ENCODE data around the gene VEGFC.

Gene VEGFC

DNA sequence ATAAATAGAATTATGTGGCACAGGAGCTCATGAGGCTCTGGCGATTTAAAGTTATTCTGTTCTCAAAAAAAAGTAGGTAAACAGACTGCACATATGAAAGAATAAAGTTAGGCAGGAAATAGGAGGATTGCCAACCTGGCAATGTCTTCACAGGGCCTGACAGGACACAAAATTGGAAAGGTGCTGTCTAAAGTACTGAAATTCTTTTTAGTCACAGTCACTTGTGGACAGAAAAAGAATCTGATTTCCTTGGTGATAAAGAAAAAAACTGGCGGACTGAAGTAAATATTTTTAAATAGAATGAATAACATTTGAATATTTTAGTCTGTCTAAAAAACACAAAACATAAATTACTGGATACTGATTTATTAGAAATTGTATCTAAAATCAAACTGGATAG lies 124.4 kb downstream of the VEGFC start:
- Histone ChIP-seq H3K36me3 (ENCODE audit: control insufficient read depth in 5 of 5, insufficient read depth in 5 of 5, low read length in 5 of 5) (no peaks in the 10 kb centered on the region), H3K9ac (ENCODE audit: low read length in 5 of 5) (no peak overlapping the region), H3K27me3 (ENCODE audit: control insufficient read depth in 5 of 5, insufficient read depth in 4 of 5, low read length in 5 of 5) (no peaks in the 10 kb centered on the region), H3K4me3 (ENCODE audit: low read depth in 1 of 5, low read length in 5 of 5) (no peak overlapping the region), H3K4me1 (ENCODE audit: control insufficient read depth in 5 of 5, insufficient read depth in 5 of 5, low read length in 5 of 5) (no peaks in the 10 kb centered on the region), H3K9me3 (ENCODE audit: control insufficient read depth in 5 of 5, low read length in 5 of 5) (no peaks in the 10 kb centered on the region), H3K27ac (ENCODE audit: low read depth, low read length) (no peak overlapping the region)

DNA sequence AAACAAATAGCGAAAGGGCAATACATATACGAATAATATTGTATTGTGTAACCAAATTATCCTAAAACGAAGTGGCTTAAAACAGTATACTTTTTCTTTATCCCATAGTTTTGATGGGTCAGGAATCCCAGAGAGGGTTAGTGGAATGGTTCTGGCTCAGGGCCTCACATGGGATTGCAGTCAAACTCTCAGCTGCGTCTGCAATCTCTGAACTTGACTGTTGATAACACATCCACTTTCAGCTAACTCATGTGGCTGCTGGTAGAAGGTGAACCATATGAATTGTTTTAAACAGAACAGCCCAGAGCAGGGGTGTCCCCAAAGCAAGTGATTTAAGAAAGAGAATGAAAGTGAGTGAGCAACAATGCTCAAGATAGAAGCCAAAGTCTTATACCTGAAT lies 127.8 kb downstream of the VEGFC start:
- Histone ChIP-seq H3K9ac (ENCODE audit: low read length in 5 of 5) (no peak overlapping the region), H3K27ac (ENCODE audit: low read depth, low read length) (no peak overlapping the region), H3K4me3 (ENCODE audit: low read depth in 1 of 5, low read length in 5 of 5) (no peak overlapping the region), H3K36me3 (ENCODE audit: control insufficient read depth in 5 of 5, insufficient read depth in 5 of 5, low read length in 5 of 5) (no peaks in the 10 kb centered on the region), H3K9me3 (ENCODE audit: control insufficient read depth in 5 of 5, low read length in 5 of 5) (no peaks in the 10 kb centered on the region), H3K27me3 (ENCODE audit: control insufficient read depth in 5 of 5, insufficient read depth in 4 of 5, low read length in 5 of 5) (no peaks in the 10 kb centered on the region), H3K4me1 (ENCODE audit: control insufficient read depth in 5 of 5, insufficient read depth in 5 of 5, low read length in 5 of 5) (no peaks in the 10 kb centered on the region)

DNA sequence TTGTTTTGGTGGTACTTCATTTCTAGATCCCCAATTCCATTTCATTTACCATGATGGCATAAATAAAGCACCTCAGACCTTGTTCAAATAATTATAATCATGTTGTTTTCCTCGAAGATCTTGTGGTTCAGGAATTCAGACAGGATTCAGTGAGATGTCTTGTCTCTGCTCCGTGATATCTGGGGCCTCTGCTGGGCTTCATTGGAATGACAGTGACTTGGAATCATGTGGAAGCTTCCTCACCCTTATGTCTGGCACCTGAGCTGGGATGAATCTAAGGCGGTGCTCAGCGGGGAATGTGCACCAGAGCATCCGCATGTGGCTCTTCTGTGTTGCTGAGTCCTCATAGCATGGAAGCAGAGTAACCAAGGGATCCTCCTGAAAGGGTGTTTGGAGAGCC lies 132.2 kb downstream of the VEGFC start:
- Histone ChIP-seq H3K9ac (ENCODE audit: low read length in 5 of 5) (no peak overlapping the region), H3K4me3 (ENCODE audit: low read depth in 1 of 5, low read length in 5 of 5) (no peak overlapping the region), H3K9me3 (ENCODE audit: control insufficient read depth in 5 of 5, low read length in 5 of 5) (no peaks in the 10 kb centered on the region), H3K4me1 (ENCODE audit: control insufficient read depth in 5 of 5, insufficient read depth in 5 of 5, low read length in 5 of 5) (no peaks in the 10 kb centered on the region), H3K36me3 (ENCODE audit: control insufficient read depth in 5 of 5, insufficient read depth in 5 of 5, low read length in 5 of 5) (no peaks in the 10 kb centered on the region), H3K27ac (ENCODE audit: low read depth, low read length) (no peak overlapping the region), H3K27me3 (ENCODE audit: control insufficient read depth in 5 of 5, insufficient read depth in 4 of 5, low read length in 5 of 5) (no peaks in the 10 kb centered on the region)

DNA sequence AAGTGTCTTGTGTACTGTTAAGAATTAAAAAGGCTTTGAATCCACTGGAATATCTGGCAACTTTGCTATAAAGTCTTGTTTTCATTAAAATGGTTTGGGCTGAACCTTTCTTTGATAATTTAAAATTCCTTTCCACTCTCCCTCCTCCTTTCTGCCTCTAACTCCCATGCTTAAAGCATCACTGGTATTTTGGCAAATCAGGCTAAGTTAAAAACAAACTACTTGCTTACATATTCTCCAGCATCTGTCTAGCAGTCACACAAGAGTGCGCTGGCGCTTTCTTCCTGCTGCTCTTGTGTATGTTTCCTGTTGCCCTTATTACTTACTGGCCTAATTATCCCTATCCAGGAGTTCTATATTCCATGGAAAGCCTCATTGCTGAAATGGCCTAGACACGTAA lies 136.6 kb downstream of the VEGFC start:
- Histone ChIP-seq H3K4me1 (ENCODE audit: control insufficient read depth in 5 of 5, insufficient read depth in 5 of 5, low read length in 5 of 5) (peaks cover 0 to 8% (median 2%) of the 10 kb centered on the region in 5 donors), H3K9ac (ENCODE audit: low read length in 5 of 5) (no peak overlapping the region), H3K4me3 (ENCODE audit: low read depth in 1 of 5, low read length in 5 of 5) (no peak overlapping the region), H3K27ac (ENCODE audit: low read depth, low read length) (no peak overlapping the region), H3K36me3 (ENCODE audit: control insufficient read depth in 5 of 5, insufficient read depth in 5 of 5, low read length in 5 of 5) (no peaks in the 10 kb centered on the region), H3K27me3 (ENCODE audit: control insufficient read depth in 5 of 5, insufficient read depth in 4 of 5, low read length in 5 of 5) (no peaks in the 10 kb centered on the region), H3K9me3 (ENCODE audit: control insufficient read depth in 5 of 5, low read length in 5 of 5) (no peaks in the 10 kb centered on the region)

DNA sequence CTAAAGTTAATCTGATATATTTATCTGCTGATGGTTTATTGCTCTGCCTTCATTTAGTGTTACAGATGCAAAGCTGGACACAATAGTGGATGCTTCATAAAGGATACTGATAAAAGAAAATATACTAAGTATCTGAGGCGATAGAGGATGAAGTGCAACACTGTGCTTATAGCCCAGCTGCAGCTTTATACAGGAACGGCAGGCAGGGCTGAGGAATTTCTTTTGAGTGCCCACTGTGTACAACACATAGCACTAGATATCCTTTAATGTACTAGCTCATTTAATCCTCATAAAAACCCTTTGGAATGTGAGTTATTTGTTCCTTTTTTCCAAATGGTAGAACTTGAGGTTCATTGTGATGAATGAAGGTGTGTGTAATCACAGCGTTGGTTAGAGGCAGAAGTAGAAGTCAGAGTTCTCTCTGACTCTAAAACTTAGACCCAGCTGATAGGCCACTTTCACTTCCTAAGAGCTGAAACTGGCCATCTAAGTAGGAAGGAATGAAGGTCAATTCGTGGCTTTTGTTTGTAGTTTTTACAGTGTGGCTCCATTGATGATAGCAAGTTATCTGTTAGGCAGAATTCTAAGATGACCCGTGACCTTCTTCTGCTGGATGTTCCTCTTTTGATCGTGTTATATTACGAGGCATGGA lies 138.0 kb downstream of the VEGFC start:
- H3K27ac ChIP-seq (ENCODE audit: low read depth, low read length): no peak overlapping the region
- no peaks in the 10 kb centered on the region for H3K36me3 ChIP-seq (ENCODE audit: control insufficient read depth in 5 of 5, insufficient read depth in 5 of 5, low read length in 5 of 5)
- H3K27me3 ChIP-seq (ENCODE audit: control insufficient read depth in 5 of 5, insufficient read depth in 4 of 5, low read length in 5 of 5): no peaks in the 10 kb centered on the region
- H3K9me3 ChIP-seq (ENCODE audit: control insufficient read depth in 5 of 5, low read length in 5 of 5): no peaks in the 10 kb centered on the region
- H3K4me1 ChIP-seq (ENCODE audit: control insufficient read depth in 5 of 5, insufficient read depth in 5 of 5, low read length in 5 of 5): peaks cover 0 to 8% (median 2%) of the 10 kb centered on the region in 5 donors
- H3K9ac ChIP-seq (ENCODE audit: low read length in 5 of 5): no peak overlapping the region
- no peak overlapping the region for H3K4me3 ChIP-seq (ENCODE audit: low read depth in 1 of 5, low read length in 5 of 5)

DNA sequence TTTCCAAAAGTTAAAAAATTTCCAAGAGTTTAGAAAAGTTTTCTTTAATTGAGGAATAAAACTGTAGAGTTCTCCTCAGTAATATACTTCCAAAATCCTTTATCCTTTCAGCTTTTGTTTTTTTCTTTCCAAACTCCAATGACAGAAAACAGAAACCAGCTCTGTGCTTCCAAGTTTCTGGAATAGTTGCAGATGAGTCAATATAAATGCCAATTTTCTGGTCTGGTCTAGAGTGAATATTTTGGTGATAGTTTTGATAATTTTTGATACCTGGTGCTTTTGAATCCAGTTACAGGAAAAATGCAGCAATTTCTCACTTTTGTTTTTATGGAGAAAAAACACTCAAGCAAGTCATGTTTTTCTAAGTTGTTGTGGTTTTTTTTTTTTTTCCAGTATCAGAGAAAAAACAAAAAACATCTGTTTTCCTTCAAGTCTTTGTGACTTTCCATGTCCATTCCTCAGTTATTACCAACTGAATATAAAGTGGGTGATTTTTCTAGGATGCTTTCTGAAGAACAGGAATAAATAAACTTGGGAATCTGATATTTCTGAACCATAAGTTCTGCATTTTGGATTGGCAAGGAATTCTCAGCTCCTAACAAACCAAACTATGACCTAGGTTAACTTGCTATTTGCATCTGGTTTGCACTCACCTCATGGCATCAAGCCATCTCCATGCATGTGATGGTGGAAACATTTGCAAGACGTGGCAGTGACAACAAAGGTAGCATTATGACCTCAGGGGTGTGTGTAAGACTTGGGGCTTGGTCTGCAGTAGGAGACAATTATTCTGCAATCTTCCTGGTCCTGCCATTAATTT lies 139.1 kb downstream of the VEGFC start:
- no peaks in the 10 kb centered on the region for H3K9me3 ChIP-seq (ENCODE audit: control insufficient read depth in 5 of 5, low read length in 5 of 5)
- H3K9ac ChIP-seq (ENCODE audit: low read length in 5 of 5): no peak overlapping the region
- no peaks in the 10 kb centered on the region for H3K36me3 ChIP-seq (ENCODE audit: control insufficient read depth in 5 of 5, insufficient read depth in 5 of 5, low read length in 5 of 5)
- H3K4me3 ChIP-seq (ENCODE audit: low read depth in 1 of 5, low read length in 5 of 5): no peak overlapping the region
- H3K27ac ChIP-seq (ENCODE audit: low read depth, low read length): no peak overlapping the region
- H3K4me1 ChIP-seq (ENCODE audit: control insufficient read depth in 5 of 5, insufficient read depth in 5 of 5, low read length in 5 of 5): peaks cover 0 to 8% (median 2%) of the 10 kb centered on the region in 5 donors
- H3K27me3 ChIP-seq (ENCODE audit: control insufficient read depth in 5 of 5, insufficient read depth in 4 of 5, low read length in 5 of 5): no peaks in the 10 kb centered on the region

DNA sequence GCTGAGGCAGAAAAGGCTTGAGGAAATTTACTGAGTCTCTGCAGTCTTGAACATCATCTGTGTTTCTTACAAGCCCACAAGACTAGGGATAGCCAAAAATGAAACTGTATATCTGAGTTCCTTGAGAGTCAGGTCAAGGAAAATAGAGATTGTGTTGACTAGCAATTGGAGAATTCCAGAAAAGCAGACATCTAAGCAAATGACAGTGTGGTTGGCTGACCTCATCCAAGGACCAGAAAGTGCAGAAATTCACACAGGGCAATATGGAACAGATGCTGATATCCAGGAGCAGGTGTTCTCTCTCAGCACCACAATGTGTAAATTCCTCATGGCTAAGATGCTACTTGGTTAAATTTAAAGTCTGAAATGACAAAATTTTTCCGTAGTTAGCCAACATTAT lies 146.4 kb downstream of the VEGFC start:
- H3K4me1 ChIP-seq (ENCODE audit: control insufficient read depth in 5 of 5, insufficient read depth in 5 of 5, low read length in 5 of 5): no peaks in the 10 kb centered on the region
- no peak overlapping the region for H3K4me3 ChIP-seq (ENCODE audit: low read depth in 1 of 5, low read length in 5 of 5)
- H3K36me3 ChIP-seq (ENCODE audit: control insufficient read depth in 5 of 5, insufficient read depth in 5 of 5, low read length in 5 of 5): no peaks in the 10 kb centered on the region
- no peak overlapping the region for H3K27ac ChIP-seq (ENCODE audit: low read depth, low read length)
- no peaks in the 10 kb centered on the region for H3K27me3 ChIP-seq (ENCODE audit: control insufficient read depth in 5 of 5, insufficient read depth in 4 of 5, low read length in 5 of 5)
- H3K9me3 ChIP-seq (ENCODE audit: control insufficient read depth in 5 of 5, low read length in 5 of 5): no peaks in the 10 kb centered on the region
- no peak overlapping the region for H3K9ac ChIP-seq (ENCODE audit: low read length in 5 of 5)

DNA sequence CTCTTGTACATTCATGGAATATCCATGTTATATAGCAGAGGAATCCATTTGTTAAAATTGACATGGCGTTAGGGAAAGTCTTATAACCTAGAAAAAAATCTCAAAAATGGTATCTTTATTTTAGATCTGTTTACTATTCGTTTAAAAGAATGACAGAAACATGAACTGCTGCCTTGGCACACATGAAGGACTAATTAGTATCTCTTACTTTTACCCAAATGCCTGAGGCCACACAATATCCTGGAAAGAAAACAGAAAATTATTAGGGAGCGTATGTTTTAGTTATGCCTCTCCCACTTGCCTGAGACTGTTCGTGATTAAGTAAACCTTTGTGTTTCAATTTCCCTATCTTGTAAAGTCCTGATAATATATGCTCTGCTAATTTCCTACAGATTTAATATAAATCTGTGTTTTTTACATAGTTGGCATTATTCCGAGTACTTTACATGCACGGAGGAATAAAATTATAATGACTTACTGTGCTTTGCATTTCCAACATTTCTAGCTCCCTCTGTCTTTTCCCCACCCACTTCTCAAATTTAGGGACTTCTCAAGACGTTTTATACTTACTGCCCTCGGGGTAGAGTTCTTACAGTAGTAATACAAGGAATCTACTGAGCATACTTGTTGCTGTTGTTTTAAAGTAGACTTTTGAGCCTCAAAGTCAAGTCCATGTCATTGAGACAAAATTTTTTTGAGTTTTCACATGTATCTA lies 147.3 kb downstream of the VEGFC start:
- Histone ChIP-seq H3K9me3 (ENCODE audit: control insufficient read depth in 5 of 5, low read length in 5 of 5) (no peaks in the 10 kb centered on the region), H3K9ac (ENCODE audit: low read length in 5 of 5) (no peak overlapping the region)

DNA sequence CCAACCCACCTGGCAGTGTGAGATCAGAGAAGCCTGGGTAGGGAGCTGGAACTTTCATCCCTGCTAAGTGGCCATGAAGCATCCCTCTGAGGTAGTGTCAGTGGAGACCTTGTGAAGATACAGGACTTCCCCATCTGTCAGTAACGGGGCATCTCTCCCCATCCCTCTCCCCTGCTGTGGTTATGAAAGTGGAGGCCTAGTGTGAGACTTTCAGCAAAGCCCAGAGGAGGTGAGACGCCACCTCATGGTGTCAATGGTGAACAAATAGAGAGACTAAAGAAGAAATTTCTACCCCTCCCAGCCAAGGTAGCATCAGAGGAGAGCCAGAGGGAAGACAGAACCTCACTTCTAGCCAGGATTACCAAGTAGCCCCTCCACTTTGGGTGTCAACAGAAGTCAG lies 150.2 kb downstream of the VEGFC start:
- H3K36me3 ChIP-seq (ENCODE audit: control insufficient read depth in 5 of 5, insufficient read depth in 5 of 5, low read length in 5 of 5): no peaks in the 10 kb centered on the region
- no peak overlapping the region for H3K27ac ChIP-seq (ENCODE audit: low read depth, low read length)
- no peaks in the 10 kb centered on the region for H3K9me3 ChIP-seq (ENCODE audit: control insufficient read depth in 5 of 5, low read length in 5 of 5)
- H3K4me1 ChIP-seq (ENCODE audit: control insufficient read depth in 5 of 5, insufficient read depth in 5 of 5, low read length in 5 of 5): no peaks in the 10 kb centered on the region
- H3K9ac ChIP-seq (ENCODE audit: low read length in 5 of 5): no peak overlapping the region
- no peak overlapping the region for H3K4me3 ChIP-seq (ENCODE audit: low read depth in 1 of 5, low read length in 5 of 5)
- no peaks in the 10 kb centered on the region for H3K27me3 ChIP-seq (ENCODE audit: control insufficient read depth in 5 of 5, insufficient read depth in 4 of 5, low read length in 5 of 5)

More for the DNA sequence above, 147.3 kb downstream of the VEGFC start:
- H3K4me3 ChIP-seq (ENCODE audit: low read depth in 1 of 5, low read length in 5 of 5): no peak overlapping the region
- no peaks in the 10 kb centered on the region for H3K27me3 ChIP-seq (ENCODE audit: control insufficient read depth in 5 of 5, insufficient read depth in 4 of 5, low read length in 5 of 5)
- H3K27ac ChIP-seq (ENCODE audit: low read depth, low read length): no peak overlapping the region
- H3K36me3 ChIP-seq (ENCODE audit: control insufficient read depth in 5 of 5, insufficient read depth in 5 of 5, low read length in 5 of 5): no peaks in the 10 kb centered on the region
- H3K4me1 ChIP-seq (ENCODE audit: control insufficient read depth in 5 of 5, insufficient read depth in 5 of 5, low read length in 5 of 5): no peaks in the 10 kb centered on the region

DNA sequence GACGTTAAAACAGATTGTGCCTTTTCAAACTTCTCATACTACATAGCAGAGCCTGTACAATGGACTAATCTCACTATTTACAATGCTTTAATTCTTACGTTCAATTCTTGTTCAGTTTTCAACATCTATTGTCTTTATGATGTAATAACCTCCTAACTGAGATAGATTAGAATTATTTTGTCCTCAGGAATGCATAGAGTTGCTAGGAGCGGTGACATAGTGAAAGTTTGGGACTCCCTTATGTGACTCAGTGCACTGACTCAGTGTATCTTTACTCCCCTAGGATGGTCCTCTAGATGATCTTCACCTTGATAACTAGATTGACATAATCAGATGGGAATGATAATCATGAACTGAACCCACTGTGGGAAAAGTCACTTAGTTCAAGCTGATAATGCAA lies 151.5 kb downstream of the VEGFC start:
- Histone ChIP-seq H3K9ac (ENCODE audit: low read length in 5 of 5) (no peak overlapping the region), H3K4me3 (ENCODE audit: low read depth in 1 of 5, low read length in 5 of 5) (no peak overlapping the region), H3K9me3 (ENCODE audit: control insufficient read depth in 5 of 5, low read length in 5 of 5) (no peaks in the 10 kb centered on the region), H3K4me1 (ENCODE audit: control insufficient read depth in 5 of 5, insufficient read depth in 5 of 5, low read length in 5 of 5) (peaks cover 0 to 2% (median 0%) of the 10 kb centered on the region in 5 donors), H3K36me3 (ENCODE audit: control insufficient read depth in 5 of 5, insufficient read depth in 5 of 5, low read length in 5 of 5) (no peaks in the 10 kb centered on the region), H3K27ac (ENCODE audit: low read depth, low read length) (no peak overlapping the region), H3K27me3 (ENCODE audit: control insufficient read depth in 5 of 5, insufficient read depth in 4 of 5, low read length in 5 of 5) (no peaks in the 10 kb centered on the region)
